C4-2B (cell line): Measurements from ENCODE around the gene NFIB.
A peak's percentile ranks its signal among the peaks of the same experiment; 100 is the strongest.

Experiments used
- H3K27ac ChIP-seq: fragments of 450-650 bp; 2 replicates; pipeline ENCODE4 v1.5.1; 2017
- ZFX ChIP-seq: fragments of 450-650 bp; IDR thresholded peaks from 2 replicates; pipeline ENCODE4 v1.6.1; 2017
- TF ChIP-seq, protein P1 (sequence below): fragments of 450-650 bp; conservative IDR thresholded peaks from 2 replicates; pipeline ENCODE4 v1.5.1; 2017; ENCODE audit warnings: mild to moderate bottlenecking

Gene NFIB

GRCh38 chr9:14211564-14211963, 102.4 kb downstream of the NFIB start:
- peak overlapping the region; percentile 59 for H3K27ac ChIP-seq
- TF ChIP-seq ZFX = no peak
- TF ChIP-seq, protein P1, sequence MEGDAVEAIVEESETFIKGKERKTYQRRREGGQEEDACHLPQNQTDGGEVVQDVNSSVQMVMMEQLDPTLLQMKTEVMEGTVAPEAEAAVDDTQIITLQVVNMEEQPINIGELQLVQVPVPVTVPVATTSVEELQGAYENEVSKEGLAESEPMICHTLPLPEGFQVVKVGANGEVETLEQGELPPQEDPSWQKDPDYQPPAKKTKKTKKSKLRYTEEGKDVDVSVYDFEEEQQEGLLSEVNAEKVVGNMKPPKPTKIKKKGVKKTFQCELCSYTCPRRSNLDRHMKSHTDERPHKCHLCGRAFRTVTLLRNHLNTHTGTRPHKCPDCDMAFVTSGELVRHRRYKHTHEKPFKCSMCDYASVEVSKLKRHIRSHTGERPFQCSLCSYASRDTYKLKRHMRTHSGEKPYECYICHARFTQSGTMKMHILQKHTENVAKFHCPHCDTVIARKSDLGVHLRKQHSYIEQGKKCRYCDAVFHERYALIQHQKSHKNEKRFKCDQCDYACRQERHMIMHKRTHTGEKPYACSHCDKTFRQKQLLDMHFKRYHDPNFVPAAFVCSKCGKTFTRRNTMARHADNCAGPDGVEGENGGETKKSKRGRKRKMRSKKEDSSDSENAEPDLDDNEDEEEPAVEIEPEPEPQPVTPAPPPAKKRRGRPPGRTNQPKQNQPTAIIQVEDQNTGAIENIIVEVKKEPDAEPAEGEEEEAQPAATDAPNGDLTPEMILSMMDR = no peak

DNA sequence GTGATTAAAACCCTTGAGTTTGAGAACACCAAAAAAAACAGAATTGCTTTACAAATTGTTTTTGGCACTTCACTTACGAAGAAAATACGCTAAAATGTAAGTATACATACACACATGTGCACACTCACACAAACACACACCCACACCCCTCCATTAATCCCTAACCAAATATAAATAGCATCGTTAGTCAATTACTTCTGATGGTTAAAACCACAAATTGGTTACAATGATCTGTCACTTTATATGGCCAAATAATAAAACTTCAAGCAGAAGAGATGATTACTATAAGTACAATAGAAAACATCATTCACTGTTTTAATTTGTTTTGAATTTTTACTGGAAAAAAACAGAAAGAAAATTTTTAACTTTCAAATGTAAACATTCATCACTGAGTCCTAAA, 103.5 kb downstream of the NFIB start:
- TF ChIP-seq ZFX = no peak
- TF ChIP-seq, protein P1 = no peak
- no peak overlapping the region for H3K27ac ChIP-seq

DNA sequence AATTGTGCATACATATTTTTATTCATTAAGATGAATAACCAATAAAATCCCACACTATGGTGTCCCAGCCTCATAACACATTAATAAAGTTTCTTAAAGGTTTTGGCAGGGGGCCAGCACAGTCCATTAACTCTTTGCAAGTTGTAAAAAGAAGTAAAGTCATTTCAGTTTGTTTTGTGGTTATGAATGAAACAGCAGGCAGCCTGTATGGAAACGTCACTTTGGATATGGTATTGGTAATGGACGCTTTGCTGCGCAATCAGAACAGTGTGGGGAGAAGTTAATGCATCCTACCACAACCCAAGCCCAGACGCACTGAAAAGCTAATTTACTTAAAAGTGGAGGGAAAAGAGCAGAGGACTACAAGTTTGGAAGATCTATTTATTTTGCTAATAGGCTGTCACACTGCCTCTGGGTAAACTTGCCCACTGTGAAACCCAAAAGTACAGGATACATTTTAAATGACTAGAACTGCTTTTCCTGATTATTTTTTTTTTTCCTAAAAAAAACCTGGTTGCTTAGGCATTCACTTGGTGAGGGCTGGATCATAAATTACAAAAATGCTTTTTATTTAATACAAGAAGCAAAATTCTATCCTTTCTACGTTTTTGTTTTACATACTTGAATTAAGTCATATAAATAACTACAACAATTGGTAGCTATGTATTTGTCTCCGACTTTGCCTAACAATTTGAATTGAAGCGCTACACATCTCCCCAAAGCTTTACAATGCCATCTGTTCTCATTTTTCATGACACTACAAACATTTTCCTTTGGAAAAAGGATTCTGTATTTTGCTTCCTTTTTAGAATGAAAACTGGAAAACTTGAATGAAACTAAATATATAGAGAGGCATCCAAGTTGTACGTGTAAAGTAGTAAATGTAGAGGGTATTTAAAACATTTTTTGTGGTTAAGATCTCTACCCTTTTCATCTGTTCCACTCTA, 104.3 kb downstream of the NFIB start:
- TF ChIP-seq, protein P1 = no peak
- TF ChIP-seq ZFX = no peak
- H3K27ac ChIP-seq = no peak overlapping the region

- TF ChIP-seq, protein P1 = no peak
- no peak for TF ChIP-seq ZFX
- 0 out of 2 replicates have a peak overlapping the region, but pooled peaks have one; percentile 9 for H3K27ac ChIP-seq
Measured at GRCh38 chr9:14207352-14207995, 106.5 kb downstream of the NFIB start.

GRCh38 chr9:14205463-14205862, 108.5 kb downstream of the NFIB start:
- TF ChIP-seq ZFX = no peak
- TF ChIP-seq, protein P1 = no peak
- H3K27ac ChIP-seq = no peak overlapping the region

- peak overlapping the region; percentile 71 for H3K27ac ChIP-seq
- 0 out of 2 replicates have a peak, but pooled peaks have one; percentile 23 for TF ChIP-seq ZFX
- TF ChIP-seq, protein P1 = no peak
Measured at GRCh38 chr9:14203356-14204056, 110.4 kb downstream of the NFIB start.
